ENCODE measurements around the gene STRIT1.

The STRIT1 gene

GRCh38 chr3:155293516-155293915 is at the start of gene STRIT1:
Gene STRIT1, minus strand, starts transcription at chr3:155293683.
- DNase-seq: no peak

- no peak for DNase-seq
Measured at GRCh38 chr3:155342344-155342743, 48.9 kb upstream of the STRIT1 start.

GRCh38 chr3:155339052-155339451 is 45.6 kb upstream of the STRIT1 start:
- DNase-seq: no peak

- DNase-seq: no peak
Measured at GRCh38 chr3:155335724-155336354, 42.4 kb upstream of the STRIT1 start.

- DNase-seq: no peak
Measured at GRCh38 chr3:155334914-155335723, 41.6 kb upstream of the STRIT1 start.

GRCh38 chr3:155334215-155334913 is 40.9 kb upstream of the STRIT1 start:
- no peak for DNase-seq

- DNase-seq: no peak
Measured at GRCh38 chr3:155332716-155333115, 39.2 kb upstream of the STRIT1 start.

GRCh38 chr3:155331078-155331477 is 37.6 kb upstream of the STRIT1 start:
- DNase-seq: no peak

- DNase-seq: no peak
Measured at GRCh38 chr3:155330370-155330769, 36.9 kb upstream of the STRIT1 start.

GRCh38 chr3:155329513-155330048 is 36.1 kb upstream of the STRIT1 start:
- DNase-seq: no peak

- no peak for DNase-seq
Measured at GRCh38 chr3:155327871-155328270, 34.4 kb upstream of the STRIT1 start.

- no peak for DNase-seq
Measured at GRCh38 chr3:155327430-155327829, 33.9 kb upstream of the STRIT1 start.

- DNase-seq: no peak
Measured at GRCh38 chr3:155326901-155327300, 33.4 kb upstream of the STRIT1 start.

- no peak for DNase-seq
Measured at GRCh38 chr3:155326244-155326643, 32.8 kb upstream of the STRIT1 start.

- no peak for DNase-seq
Measured at GRCh38 chr3:155325263-155325835, 31.9 kb upstream of the STRIT1 start.

GRCh38 chr3:155323063-155323666 is 29.7 kb upstream of the STRIT1 start:
- no peak for DNase-seq

- DNase-seq: no peak
Measured at GRCh38 chr3:155321418-155321817, 27.9 kb upstream of the STRIT1 start.

- no peak for DNase-seq
Measured at GRCh38 chr3:155320934-155321333, 27.5 kb upstream of the STRIT1 start.

GRCh38 chr3:155318740-155319139 is 25.3 kb upstream of the STRIT1 start:
- no peak for DNase-seq

- DNase-seq: no peak
Measured at GRCh38 chr3:155317211-155317610, 23.7 kb upstream of the STRIT1 start.

GRCh38 chr3:155316426-155316825 is 22.9 kb upstream of the STRIT1 start:
- no peak for DNase-seq

GRCh38 chr3:155313916-155314315 is 20.4 kb upstream of the STRIT1 start:
- DNase-seq: no peak

- no peak for DNase-seq
Measured at GRCh38 chr3:155313300-155313699, 19.8 kb upstream of the STRIT1 start.
